Suprapubic skin (tissue), 4 donors: Measurements from ENCODE around the gene CHST5. TPM values are rescaled to one million over a fixed set of nuclear protein-coding genes. Genes with fewer than 3 reads are reported as not detected.

Experiments
- DNase-seq, 2 donors: peaks; one replicate each; pipeline ENCODE4 v3.0.0-alpha.2; 2019; ENCODE audit warnings: low spot score in 2 of 2
- H3K27ac ChIP-seq: fragments of 200-600 bp; sonication (generic); one replicate; pipeline ENCODE4 v1.5.1; 2019
- H3K27me3 ChIP-seq: fragments of 200-600 bp; sonication (generic); one replicate; pipeline ENCODE4 v1.5.1; 2019
- H3K36me3 ChIP-seq: fragments of 200-600 bp; sonication (generic); one replicate; pipeline ENCODE4 v1.5.1; 2019
- H3K4me1 ChIP-seq: fragments of 200-600 bp; sonication (generic); one replicate; pipeline ENCODE4 v1.5.1; 2019
- H3K4me3 ChIP-seq: fragments of 200-600 bp; sonication (generic); one replicate; pipeline ENCODE4 v1.5.1; 2019; ENCODE audit warnings: mild to moderate bottlenecking
- H3K9me3 ChIP-seq: fragments of 200-600 bp; sonication (generic); one replicate; pipeline ENCODE4 v1.5.1; 2019
- CTCF ChIP-seq, 2 donors: fragments of 200-600 bp in 1 of 2; fragments of 450-650 bp in 1 of 2; sonication (generic) in 1 of 2; IDR thresholded peaks; one replicate each; pipeline ENCODE4 v1.5.1; 2016 to 2019; ENCODE audit warnings: antibody characterized with exemption in 2 of 2, mild to moderate bottlenecking in 1 of 2, moderate library complexity in 1 of 2
- EP300 ChIP-seq: sonication (generic); formaldehyde crosslinking; IDR thresholded peaks from one replicate; pipeline ENCODE4 v1.6.1; 2017; ENCODE audit warnings: antibody characterized with exemption
- POLR2A ChIP-seq, 2 donors: fragments of 450-650 bp; IDR thresholded peaks; one replicate each; pipeline ENCODE4 v1.6.1; 2017; ENCODE audit warnings: antibody characterized with exemption in 2 of 2, mild to moderate bottlenecking in 2 of 2, moderate library complexity in 2 of 2
- POLR2AphosphoS5 ChIP-seq, 3 donors: sonication (generic); formaldehyde crosslinking; IDR thresholded peaks; one replicate each; pipeline ENCODE4 v1.6.1; 2017; ENCODE audit warnings: antibody characterized with exemption in 3 of 3
- WGBS: methylation state at CpG from one replicate; pipeline ENCODE4 v1.1.5; 2018; 5-methylcytosine and 5-hydroxymethylcytosine counted together
- total RNA-seq, 4 donors: library from RNA; depleted of rRNA; stranded (reverse); fragments of >200 nt; gene quantifications; one replicate each; pipeline ENCODE4 v1.1.0, GENCODE V29; 2016

The CHST5 gene
- total RNA-seq, 4 donors from 2014 or later: 0.31 to 0.56 TPM; not detected in 2

GRCh38 chr16:75497558-75497957 is 38.4 kb downstream of the CHST5 start:
- Histone ChIP-seq H3K36me3 (no peaks in the 10 kb centered on the region), H3K27ac (no peak overlapping the region), H3K4me1 (peaks cover 14% of the 10 kb centered on the region), H3K9me3 (no peaks in the 10 kb centered on the region), H3K4me3 (no peak overlapping the region), H3K27me3 (peaks cover 12% of the 10 kb centered on the region)
- no peak for TF ChIP-seq EP300
- TF ChIP-seq CTCF (IDR thresholded peaks at IDR 0.05): no peak
- no peak for TF ChIP-seq POLR2A (IDR thresholded peaks at IDR 0.05)
- TF ChIP-seq POLR2AphosphoS5 (IDR thresholded peaks at IDR 0.05): no peak
- DNase-seq: no peak
- 65% methylated on average over 4 of the region's 4 CpGs for WGBS

GRCh38 chr16:75495076-75495674 is 40.7 kb downstream of the CHST5 start, which contains the start of gene CHST6:
CHST6 (minus strand) TSS chr16:75495441; CDS start chr16:75479828, 15,613 bp downstream.
- H3K9me3 ChIP-seq: no peaks in the 10 kb centered on the region
- no peak within 1 kb of the TSS for H3K27ac ChIP-seq
- H3K4me1 ChIP-seq: peaks cover 14% of the 10 kb centered on the region
- TF ChIP-seq POLR2AphosphoS5 (IDR thresholded peaks at IDR 0.05) (no peak), POLR2A (IDR thresholded peaks at IDR 0.05) (no peak), EP300 (no peak), CTCF (IDR thresholded peaks at IDR 0.05) (no peak)
- peak within 1 kb of the TSS; percentile 44 for H3K4me3 ChIP-seq
- no peaks in the 10 kb centered on the region for H3K36me3 ChIP-seq
- peaks cover 16% of the 10 kb centered on the region for H3K27me3 ChIP-seq
- no peak for DNase-seq
- WGBS: under 1% methylated on average over 15 of the region's 43 CpGs

GRCh38 chr16:75494661-75495075 is 41.2 kb downstream of the CHST5 start:
- Histone ChIP-seq H3K9me3 (no peaks in the 10 kb centered on the region), H3K27ac (no peak overlapping the region), H3K4me3 (peak overlapping the region; percentile 44), H3K4me1 (peaks cover 14% of the 10 kb centered on the region), H3K27me3 (peaks cover 16% of the 10 kb centered on the region), H3K36me3 (no peaks in the 10 kb centered on the region)
- TF ChIP-seq EP300: no peak
- no peak for TF ChIP-seq POLR2A (IDR thresholded peaks at IDR 0.05)
- no peak for TF ChIP-seq CTCF (IDR thresholded peaks at IDR 0.05)
- TF ChIP-seq POLR2AphosphoS5 (IDR thresholded peaks at IDR 0.05): no peak
- DNase-seq: no peak
- 14% methylated on average over 11 of the region's 26 CpGs for WGBS

- Histone ChIP-seq H3K27ac (no peak overlapping the region), H3K27me3 (peaks cover 16% of the 10 kb centered on the region), H3K4me3 (peak overlapping the region; percentile 44), H3K9me3 (no peaks in the 10 kb centered on the region), H3K4me1 (peaks cover 14% of the 10 kb centered on the region), H3K36me3 (no peaks in the 10 kb centered on the region)
- no peak for DNase-seq
- no peak for TF ChIP-seq CTCF (IDR thresholded peaks at IDR 0.05)
- no peak for TF ChIP-seq POLR2AphosphoS5 (IDR thresholded peaks at IDR 0.05)
- TF ChIP-seq POLR2A (IDR thresholded peaks at IDR 0.05): no peak
- no peak for TF ChIP-seq EP300
- 48% methylated on average over 5 of the region's 5 CpGs for WGBS
Measured at GRCh38 chr16:75494184-75494583, 41.7 kb downstream of the CHST5 start.

GRCh38 chr16:75491876-75492275 is 44.0 kb downstream of the CHST5 start:
- Histone ChIP-seq H3K27me3 (peaks cover 16% of the 10 kb centered on the region), H3K4me1 (peaks cover 15% of the 10 kb centered on the region), H3K4me3 (no peak overlapping the region), H3K36me3 (no peaks in the 10 kb centered on the region), H3K27ac (no peak overlapping the region), H3K9me3 (no peaks in the 10 kb centered on the region)
- DNase-seq: no peak
- no peak for TF ChIP-seq POLR2A (IDR thresholded peaks at IDR 0.05)
- TF ChIP-seq POLR2AphosphoS5 (IDR thresholded peaks at IDR 0.05): no peak
- no peak for TF ChIP-seq CTCF (IDR thresholded peaks at IDR 0.05)
- no peak for TF ChIP-seq EP300
- 78% methylated on average over 1 of the region's 1 CpG for WGBS
